HG03108 (cell line): Measurements from ENCODE around the gene WDR93.
"Not testable (repeated sequence)": the region's sequence is repeated elsewhere in the genome, so short reads cannot be mapped to it uniquely, and the experiment has no call there.

Experiments used
- ATAC-seq: cut with Tn5 transposase; IDR thresholded peaks from one replicate; pipeline ENCODE4 v1.9.1; 2021; ENCODE audit warnings: moderate library complexity; ENCODE audit not compliant: unreplicated experiment

The WDR93 gene

DNA sequence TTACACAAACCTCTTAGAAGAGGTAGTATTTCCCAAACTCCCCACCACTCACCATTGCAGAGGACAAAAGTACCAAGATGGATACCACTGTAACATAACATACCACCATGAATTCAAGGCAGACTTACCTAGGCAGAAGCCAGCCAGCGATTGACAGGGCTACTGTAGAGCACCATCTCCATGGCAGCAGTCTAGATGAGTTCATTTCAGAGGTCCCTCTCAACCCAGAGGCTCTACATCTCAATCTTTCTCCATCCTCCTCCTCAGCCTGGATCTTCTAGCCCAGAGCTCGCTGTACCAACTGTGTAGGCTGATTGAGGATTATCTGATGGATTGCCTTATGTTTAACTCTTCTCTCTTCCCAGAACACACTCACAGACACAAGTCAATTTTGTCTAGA, 9.5 kb upstream of the WDR93 start:
- ATAC-seq = no peak

DNA sequence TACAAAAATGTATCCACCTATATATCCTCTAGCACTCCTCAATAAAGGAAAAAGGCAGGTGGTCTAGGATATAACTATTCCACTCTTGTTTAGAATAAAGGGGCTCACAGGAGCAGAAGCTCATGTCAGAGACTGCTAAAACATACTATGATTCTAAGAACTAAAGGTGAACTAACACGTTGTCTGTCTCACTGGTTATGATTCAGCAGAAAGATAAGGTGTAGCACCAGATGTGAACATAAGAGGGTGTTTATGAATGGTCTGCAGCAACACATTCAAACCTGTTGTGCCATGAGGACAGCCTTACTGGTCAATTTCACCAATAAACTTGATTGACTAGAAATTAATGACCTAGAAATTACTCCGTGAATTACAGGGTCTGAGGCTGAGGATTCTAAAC, 4.6 kb upstream of the WDR93 start:
- ATAC-seq = no peak

DNA sequence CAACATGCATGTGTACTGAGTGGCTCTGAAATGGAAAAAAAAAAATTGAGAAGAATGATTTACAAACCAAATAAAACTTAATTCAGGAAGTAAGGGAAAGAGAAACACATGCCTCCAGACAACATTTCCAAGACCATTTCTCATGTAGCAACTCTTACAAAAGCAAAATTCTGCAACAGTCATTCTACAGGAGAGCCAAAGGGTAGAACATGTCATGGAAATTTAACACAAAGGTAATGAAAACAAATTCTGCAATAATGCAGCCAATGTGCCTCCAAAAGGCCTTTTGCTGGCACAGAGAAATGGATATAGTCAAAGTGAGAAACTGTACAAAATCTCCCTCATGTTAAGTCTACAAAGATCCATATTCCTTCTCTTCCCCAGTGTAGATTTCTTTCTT, 4.1 kb upstream of the WDR93 start:
- no peak for ATAC-seq

DNA sequence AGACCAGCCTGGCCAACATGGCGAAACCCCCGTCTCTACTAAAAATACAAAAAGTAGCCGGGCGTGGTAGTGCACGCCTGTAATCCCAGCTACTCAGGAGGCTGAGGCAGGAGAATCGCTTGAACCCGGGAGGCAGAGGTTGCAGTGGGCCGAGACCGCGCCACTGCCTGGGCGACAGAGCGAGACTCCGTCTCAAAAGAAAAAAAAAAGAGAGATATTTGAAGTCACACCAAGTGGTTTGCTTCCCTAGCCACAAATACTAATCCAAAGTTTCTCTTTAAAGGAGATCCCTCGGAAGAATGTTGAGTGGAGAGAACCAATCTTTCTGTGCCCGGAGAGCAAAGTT, 708 bp upstream of the WDR93 start:
- ATAC-seq = not testable (repeated sequence)

DNA sequence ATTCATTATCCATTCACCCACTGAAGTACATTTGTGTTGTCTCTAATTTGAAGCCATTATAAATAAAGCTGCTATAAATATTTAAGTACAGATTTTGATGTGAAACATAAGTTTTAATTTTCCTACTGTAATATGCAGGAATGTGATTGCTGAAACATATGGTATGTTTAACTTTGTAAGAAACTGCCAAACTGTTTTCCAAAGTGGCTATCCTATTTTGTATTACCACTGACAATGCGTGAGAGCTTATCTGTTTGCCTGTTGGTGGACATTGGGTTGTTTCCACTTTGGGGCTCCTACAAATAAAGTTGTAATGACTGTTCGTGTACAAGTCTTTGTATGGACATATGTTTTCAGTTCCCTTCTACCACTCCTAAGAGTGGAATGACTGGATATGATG, 2.5 kb downstream of the WDR93 start:
- no peak for ATAC-seq

DNA sequence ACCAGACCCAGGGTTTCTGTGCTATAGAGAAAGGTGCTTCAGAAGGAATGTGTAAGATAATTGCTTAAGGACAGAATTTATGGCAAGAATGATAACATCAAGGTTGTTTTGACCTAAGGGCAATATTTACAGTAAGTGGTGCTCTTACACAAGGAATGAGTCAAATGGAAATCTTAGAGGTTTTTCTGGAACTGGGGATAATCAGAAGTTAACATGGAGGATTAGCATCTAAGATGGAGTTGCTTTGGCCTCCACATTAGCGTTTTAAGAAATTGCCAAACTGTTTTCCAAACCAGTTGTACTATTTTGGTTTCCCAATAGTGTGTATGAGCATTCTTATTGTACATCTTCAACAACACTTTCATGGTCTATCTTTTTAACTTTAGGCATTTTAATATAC, 3.1 kb downstream of the WDR93 start:
- ATAC-seq = no peak

DNA sequence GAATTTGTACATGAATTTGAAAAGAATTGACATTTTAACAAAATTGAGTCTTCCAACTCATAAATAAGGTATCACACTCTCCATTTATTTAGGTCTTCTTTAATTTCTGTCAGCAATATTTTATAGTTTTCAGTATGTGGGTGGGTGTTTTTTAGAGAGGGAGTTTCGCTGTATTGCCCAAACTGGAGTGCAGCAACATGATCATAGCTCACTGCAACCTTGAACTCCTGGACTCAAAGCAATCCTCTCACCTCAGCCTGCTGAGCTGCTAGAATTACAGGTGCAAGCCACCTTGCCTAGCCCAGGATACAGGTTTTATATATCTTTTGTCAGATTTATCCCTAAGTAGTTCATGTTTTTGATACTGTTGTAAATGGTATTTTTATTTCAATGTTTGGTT, 4.6 kb downstream of the WDR93 start:
- ATAC-seq = no peak

DNA sequence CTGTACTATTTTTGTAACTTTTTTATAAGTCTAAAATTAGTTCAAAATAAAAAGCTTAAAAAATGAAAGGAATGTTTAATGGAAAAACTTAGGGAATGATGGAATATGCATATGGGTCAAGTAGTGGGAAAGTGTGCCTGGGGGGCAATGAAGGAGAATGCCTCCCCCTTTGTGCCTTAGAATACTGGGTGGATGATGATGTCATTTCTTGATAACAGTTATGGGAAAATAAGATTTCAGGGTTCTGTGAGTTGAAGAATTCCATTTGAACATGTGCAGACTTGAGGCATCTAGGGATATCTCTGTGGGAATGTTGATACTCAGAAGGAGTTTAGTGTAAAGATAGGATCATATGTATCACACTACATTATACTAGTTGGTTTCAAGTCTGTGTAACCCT, 13.8 kb downstream of the WDR93 start:
- ATAC-seq = no peak

DNA sequence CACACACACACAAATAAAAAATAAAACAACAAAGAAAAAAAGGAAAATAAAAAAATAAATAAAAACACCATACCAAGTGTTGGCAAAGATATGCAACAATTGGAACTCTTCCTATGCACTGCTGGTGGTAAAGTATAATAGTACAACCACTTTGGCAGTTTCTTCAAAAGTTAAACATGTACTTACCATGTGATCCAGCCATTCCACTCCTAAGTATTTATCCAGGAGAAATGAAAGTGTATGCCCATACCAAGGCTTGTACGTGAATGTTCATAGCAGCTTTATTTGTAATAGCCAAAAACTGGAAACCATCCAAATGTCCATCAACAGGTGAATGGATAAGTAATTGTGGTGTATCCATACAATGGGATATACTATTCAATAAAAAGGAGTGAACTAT, 17.0 kb downstream of the WDR93 start:
- ATAC-seq = no peak

DNA sequence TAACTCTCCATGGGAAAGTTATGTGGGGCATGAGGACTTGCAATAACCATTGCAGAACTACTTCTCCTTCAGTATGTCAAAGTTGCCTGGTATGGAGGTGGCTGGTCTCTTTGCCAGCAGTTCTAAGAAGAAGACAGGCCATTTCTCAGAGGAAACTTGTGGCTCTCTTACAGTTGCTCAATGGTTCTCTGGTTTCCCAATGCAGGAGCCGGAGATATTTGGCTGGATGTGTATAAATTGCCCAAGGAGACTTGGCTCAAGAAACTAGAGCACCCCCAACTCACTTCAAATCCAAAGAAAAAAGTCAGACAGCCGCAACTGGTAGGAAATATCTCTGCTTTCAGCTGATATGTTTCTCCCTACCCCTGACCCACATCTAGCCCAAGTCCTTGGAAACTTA, 24.2 kb downstream of the WDR93 start:
- ATAC-seq = no peak

DNA sequence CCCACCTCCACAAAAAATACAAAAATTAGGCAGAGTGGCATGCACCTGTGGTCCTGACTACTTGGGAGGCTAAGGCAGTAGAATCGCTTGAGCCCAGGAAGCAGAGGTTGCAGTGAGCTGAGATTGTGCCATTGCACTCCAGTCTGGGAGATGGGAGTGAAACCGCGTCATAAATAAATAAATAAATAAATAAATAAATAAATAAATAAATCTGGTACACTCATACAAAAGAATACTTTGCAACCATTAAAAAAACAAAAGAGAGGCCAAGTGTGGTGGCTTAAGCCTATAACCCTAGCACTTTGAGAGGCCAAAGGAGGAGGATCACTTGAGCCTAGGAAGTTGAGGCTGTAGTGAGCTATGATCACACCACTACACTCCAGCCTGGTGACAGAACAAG, 32.4 kb downstream of the WDR93 start:
- ATAC-seq = no peak

DNA sequence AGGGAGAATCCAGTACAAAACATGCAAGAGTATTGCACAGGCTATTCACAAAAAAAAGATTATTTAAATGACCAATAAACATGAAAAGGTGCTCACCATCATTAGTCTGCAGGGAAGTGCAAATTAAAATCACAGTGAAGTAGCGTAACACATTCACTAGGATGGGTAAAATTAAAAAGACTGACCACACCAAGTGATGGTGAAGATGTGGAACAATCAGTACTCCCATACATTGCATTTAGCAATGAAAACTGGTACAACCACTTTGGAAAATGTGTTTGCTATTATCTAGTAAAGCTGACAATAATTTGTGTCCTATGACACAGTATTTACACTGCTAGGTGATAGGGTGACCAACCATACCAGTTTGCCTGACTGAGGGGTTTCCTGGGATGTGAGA, 34.0 kb downstream of the WDR93 start:
- no peak for ATAC-seq

DNA sequence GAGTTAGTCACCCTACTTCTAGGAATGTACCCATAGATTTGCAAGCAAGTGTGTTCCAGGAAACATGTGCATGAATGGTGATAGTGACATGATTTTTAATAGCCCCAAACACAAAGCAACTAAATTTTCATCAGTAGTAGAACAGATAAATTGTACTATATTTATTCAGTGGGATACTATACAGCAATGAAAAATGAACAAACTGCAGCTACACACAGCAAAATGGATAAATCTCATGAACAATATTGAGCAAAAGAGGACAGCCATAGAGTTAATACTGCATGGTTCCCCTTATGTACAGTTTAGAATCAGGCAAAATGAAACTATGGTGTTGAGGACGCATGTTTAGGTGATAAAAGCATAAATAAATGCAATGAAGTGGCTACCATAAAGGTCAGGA, 34.5 kb downstream of the WDR93 start:
- ATAC-seq = no peak

DNA sequence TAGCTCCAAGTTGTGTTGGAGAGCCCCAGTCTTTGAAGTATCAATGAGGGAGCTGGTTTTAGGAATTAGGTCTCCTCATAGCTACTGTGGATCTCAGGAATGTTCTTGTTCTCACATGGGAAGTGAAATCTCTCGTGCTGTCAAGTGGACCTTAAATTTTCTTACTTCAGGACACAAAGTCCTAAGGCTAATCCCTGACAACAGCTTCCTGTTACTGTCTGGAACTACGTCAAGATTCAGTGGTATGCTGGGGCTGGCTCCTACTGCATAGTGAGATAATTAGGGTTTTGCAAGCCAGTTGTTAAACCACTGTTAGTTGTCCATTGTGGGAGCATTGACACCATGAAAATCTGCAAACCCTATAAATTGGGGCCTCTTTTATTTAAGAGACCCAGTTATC, 37.6 kb downstream of the WDR93 start:
- ATAC-seq = no peak

DNA sequence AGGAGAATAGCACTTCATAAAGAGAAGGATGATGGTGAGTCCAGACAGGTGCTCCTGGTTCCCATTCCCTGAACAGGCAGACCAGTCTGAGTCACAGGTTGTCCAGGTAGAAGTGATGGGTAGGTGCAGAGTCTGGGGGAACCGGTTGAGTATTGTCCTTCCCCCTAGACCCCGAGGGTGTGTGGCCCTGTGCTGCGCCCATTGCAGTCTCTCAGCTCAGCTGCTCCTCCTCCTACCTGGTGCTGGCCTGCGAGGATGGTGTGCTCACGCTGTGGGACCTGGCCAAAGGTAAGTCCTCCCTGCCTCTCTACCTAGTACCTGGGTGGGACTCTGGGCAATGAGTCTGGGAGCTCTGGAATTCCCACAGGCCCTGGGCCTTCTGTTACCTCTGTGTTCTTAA, 40.7 kb downstream of the WDR93 start:
- no peak for ATAC-seq

DNA sequence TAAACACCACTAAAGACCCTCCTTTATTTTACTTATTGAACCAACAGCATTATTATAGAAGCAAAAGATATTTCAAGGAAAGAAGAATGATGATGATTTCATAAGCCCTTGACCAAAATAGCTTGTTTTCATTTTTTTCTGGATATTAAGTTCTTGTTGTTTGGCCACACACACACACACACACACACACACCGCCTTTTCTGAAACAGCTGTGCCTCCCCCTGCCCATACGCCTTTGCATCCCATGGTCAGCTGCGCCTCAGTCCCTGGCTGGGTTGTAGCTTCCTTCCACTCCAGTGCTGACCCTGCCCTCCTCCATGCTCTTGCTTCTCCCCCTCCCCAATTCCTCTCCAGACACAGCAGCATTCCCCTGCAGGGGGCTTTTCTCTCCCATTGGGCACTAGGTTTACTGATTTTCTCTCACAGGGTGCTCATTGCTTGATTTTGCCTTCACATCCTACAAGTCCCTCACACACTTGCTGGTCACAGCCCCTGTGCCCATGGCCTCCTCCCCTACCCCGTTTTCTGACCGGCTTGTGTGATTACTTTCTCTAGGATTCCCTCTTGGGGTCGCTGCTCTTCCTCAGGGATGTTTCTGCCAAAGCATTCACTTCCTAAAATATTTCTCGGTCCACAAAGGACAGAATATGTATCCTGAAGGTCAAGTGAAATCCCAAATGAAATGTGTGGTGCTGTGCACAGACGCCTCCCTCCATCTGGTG, 42.0 kb downstream of the WDR93 start:
- ATAC-seq = no peak

DNA sequence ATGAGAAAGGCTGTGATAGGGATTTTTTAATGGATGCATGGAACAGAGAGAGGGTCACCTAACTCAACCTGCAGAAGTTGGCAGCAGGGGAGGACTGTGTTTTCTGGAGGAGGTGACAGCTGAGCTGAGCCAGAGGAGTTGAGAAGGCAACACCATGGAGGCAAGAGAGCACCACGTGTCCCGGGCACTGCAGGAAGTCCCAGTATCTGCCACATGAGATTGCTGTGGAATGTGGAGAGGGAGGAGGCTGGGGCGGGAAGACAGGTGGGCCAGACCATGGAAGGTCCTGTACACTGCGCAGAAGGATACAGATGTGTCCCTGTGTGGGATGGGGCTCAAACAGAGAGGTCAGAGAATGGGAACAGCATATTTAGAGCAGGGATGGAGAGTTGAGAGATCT, 45.2 kb downstream of the WDR93 start:
- no peak for ATAC-seq

DNA sequence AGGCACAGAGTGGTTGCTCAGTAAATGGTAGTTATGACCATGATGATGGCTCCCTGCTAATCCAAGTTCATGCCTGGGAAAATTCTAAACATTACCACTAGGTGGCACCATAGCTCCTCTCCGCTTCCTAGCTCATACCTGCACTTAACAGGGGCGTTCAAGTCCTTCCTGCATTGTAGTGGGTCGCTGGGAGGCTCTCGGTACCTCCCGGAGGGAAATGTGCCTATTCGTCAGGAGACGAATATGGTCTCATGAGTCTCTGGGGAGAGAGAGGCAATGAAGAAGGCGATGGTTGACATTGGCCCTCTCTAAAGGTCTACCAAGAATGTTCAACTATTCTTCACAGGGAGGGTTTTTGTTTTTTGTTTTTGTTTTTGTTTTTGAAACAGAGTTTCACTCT, 49.5 kb downstream of the WDR93 start:
- peak; percentile 61 for ATAC-seq

DNA sequence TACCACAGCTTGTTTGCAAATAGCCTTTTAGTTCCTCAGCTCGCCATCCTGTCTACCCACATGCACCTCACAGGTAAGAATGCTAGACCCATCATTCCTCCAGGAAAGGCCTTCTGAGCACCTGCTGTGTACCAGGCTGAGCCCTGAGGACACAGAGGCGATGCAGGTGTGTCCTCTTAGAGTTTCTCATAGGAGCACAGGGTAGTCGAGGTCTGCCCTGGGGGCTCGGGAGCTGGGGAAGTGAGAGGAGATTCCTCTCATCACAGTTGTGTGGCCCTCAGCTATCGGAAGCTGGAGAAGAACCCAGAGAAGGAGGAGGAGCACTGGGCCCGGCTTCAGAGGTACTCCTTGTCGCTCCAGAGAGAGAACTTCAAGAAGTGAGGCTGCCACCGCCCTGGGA, 52.4 kb downstream of the WDR93 start:
- no peak for ATAC-seq

DNA sequence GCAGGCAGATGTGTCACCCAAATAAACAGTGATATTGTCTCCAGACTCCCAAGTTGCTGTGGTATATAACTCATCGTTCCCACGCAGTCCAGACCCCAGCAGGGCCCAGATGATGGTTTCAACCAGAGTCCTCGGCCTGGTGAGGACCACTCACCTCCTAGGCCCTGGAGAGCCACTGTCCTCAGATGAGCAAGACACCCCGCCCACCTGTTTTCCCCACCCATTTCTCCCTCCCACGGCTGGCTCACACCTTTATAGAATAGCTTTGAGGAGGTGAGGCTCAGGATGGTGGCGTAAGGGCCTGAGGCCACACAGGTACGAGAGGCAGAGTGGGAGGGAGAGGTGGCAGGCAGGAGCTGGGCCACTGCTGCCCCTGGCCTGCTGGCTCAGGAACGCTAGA, 53.0 kb downstream of the WDR93 start:
- ATAC-seq = no peak

DNA sequence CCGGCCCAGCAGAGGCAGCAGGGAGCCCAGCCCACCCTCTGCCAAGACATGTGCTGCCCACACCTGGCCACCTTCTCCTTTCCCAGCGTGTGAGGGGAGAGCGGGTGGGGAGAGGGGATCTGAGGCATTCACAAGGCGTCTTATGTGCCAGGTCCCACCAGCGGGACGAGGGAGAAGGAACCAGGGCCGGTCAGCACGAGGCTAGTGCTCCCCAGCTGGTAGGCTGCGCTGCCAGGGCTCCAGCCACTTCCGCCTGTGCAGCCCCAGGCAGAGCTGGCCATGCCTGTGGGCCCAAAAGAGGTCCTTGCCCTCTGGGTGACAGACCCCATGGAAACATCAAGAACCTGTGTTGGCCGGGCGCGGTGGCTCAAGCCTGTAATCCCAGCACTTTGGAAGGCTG, 54.5 kb downstream of the WDR93 start:
- ATAC-seq = no peak

DNA sequence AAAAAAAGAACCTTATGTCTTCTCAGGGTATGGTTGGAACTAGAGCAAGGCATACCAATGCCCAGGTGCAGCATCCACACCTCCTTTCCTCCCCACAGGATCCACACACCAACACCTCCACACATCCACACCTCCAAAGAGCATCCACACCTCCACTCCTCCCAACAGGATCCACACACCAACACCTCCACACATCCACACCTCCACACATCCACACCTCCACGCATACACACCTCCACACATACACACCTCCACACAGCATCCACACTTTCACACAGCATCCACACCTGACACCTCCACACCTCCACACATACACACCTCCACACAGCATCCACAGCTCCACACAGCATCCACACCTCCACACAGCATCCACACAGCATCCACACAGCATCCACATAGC, 55.2 kb downstream of the WDR93 start:
- no peak for ATAC-seq

DNA sequence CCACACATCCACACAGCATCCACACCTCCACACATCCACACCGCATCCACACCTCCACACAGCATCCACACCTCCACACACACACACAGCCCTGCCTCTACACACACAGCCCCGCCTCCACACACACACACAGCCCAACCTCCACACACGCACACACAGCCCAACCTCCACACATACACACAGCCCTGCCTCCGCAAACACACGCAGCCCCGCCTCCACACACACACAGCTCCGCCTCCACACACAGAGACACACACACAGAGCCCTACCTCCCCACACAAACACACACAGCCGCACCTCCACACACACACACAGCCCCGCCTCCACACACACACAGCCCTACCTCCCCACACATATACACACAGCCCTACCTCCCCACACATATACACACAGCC, 55.8 kb downstream of the WDR93 start:
- ATAC-seq = no peak
